Measurements from ENCODE around the gene ARL6IP4. TPM values are rescaled to one million over a fixed set of nuclear protein-coding genes. Genes with fewer than 3 reads are reported as not detected.

ARL6IP4 gene
- total RNA-seq, 2 experiments from 2014 or later, result 140 to 142 TPM

- TF ChIP-seq, protein P1, sequence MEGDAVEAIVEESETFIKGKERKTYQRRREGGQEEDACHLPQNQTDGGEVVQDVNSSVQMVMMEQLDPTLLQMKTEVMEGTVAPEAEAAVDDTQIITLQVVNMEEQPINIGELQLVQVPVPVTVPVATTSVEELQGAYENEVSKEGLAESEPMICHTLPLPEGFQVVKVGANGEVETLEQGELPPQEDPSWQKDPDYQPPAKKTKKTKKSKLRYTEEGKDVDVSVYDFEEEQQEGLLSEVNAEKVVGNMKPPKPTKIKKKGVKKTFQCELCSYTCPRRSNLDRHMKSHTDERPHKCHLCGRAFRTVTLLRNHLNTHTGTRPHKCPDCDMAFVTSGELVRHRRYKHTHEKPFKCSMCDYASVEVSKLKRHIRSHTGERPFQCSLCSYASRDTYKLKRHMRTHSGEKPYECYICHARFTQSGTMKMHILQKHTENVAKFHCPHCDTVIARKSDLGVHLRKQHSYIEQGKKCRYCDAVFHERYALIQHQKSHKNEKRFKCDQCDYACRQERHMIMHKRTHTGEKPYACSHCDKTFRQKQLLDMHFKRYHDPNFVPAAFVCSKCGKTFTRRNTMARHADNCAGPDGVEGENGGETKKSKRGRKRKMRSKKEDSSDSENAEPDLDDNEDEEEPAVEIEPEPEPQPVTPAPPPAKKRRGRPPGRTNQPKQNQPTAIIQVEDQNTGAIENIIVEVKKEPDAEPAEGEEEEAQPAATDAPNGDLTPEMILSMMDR (IDR thresholded peaks at IDR 0.05), result no peak
- ChIA-PET CTCF (no interaction called here), POLR2A (no interaction called here)
- H3K27me3 ChIP-seq (ENCODE audit: control insufficient read depth in 1 of 2, insufficient read depth in 2 of 2, low read length in 2 of 2), result no peaks in the 10 kb centered on the region
- ATAC-seq (ENCODE audit: poor library complexity) (no peak), DNase-seq (no peak)
- Mint-ChIP-seq H3K27me3 (no peaks in the 10 kb centered on the region), H3K4me1 (ENCODE audit: low read depth) (peaks cover 41% of the 10 kb centered on the region), H3K4me3 (no peak overlapping the region), H3K27ac (no peak overlapping the region), H3K9me3 (no peaks in the 10 kb centered on the region), H3K36me3 (ENCODE audit: low read depth) (peaks cover 55% of the 10 kb centered on the region)
- H3K4me3 ChIP-seq (ENCODE audit: low read length), result no peak overlapping the region
- no peak overlapping the region for H3K27ac ChIP-seq (ENCODE audit: low read depth in 1 of 2, low read length in 2 of 2)
- no peaks in the 10 kb centered on the region for H3K9me3 ChIP-seq (ENCODE audit: control insufficient read depth in 1 of 2, insufficient read depth in 1 of 2, low read length in 2 of 2)
- H3K36me3 ChIP-seq (ENCODE audit: insufficient read depth, low read length), result peaks cover 29% of the 10 kb centered on the region
- intact Hi-C loops (cut with DNase I, micrococcal nuclease), result no loop called here
- peaks cover 25% of the 10 kb centered on the region for H3K4me1 ChIP-seq (ENCODE audit: insufficient read depth, low read length)
These were observed 49.1 kb downstream of the ARL6IP4 start for GRCh38 chr12:123029550-123029949.

- no peaks in the 10 kb centered on the region for H3K9me3 ChIP-seq (ENCODE audit: control insufficient read depth in 1 of 2, insufficient read depth in 1 of 2, low read length in 2 of 2)
- TF ChIP-seq, protein P1 (IDR thresholded peaks at IDR 0.05), result no peak
- intact Hi-C loops (cut with DNase I, micrococcal nuclease), result no loop called here
- H3K4me1 Mint-ChIP-seq (ENCODE audit: low read depth), result peaks cover 38% of the 10 kb centered on the region
- no peak for ATAC-seq (ENCODE audit: poor library complexity)
- no peak for DNase-seq
- peaks cover 54% of the 10 kb centered on the region for H3K36me3 Mint-ChIP-seq (ENCODE audit: low read depth)
- H3K27ac ChIP-seq (ENCODE audit: low read depth in 1 of 2, low read length in 2 of 2), result no peak overlapping the region
- H3K4me1 ChIP-seq (ENCODE audit: insufficient read depth, low read length), result peaks cover 21% of the 10 kb centered on the region
- H3K9me3 Mint-ChIP-seq, result no peaks in the 10 kb centered on the region
- no peaks in the 10 kb centered on the region for H3K27me3 ChIP-seq (ENCODE audit: control insufficient read depth in 1 of 2, insufficient read depth in 2 of 2, low read length in 2 of 2)
- H3K36me3 ChIP-seq (ENCODE audit: insufficient read depth, low read length), result peaks cover 29% of the 10 kb centered on the region
- ChIA-PET CTCF (interaction anchor here (0.6 kb wide), 1 partner anchor 238 kb away, joined by 3 read pairs; no protein-coding TSS in a partner anchor), POLR2A (no interaction called here)
- H3K4me3 ChIP-seq (ENCODE audit: low read length), result no peak overlapping the region
- no peak overlapping the region for H3K4me3 Mint-ChIP-seq
- H3K27me3 Mint-ChIP-seq, result no peaks in the 10 kb centered on the region
- no peak overlapping the region for H3K27ac Mint-ChIP-seq
These were observed 50.2 kb downstream of the ARL6IP4 start for GRCh38 chr12:123030686-123031085.

- ATAC-seq (ENCODE audit: poor library complexity) (no peak), DNase-seq (no peak)
- H3K4me3 ChIP-seq (ENCODE audit: low read length), result no peak overlapping the region
- no peaks in the 10 kb centered on the region for H3K9me3 ChIP-seq (ENCODE audit: control insufficient read depth in 1 of 2, insufficient read depth in 1 of 2, low read length in 2 of 2)
- H3K36me3 ChIP-seq (ENCODE audit: insufficient read depth, low read length), result peaks cover 29% of the 10 kb centered on the region
- Mint-ChIP-seq H3K27me3 (no peaks in the 10 kb centered on the region), H3K4me3 (no peak overlapping the region), H3K9me3 (no peaks in the 10 kb centered on the region), H3K27ac (no peak overlapping the region), H3K36me3 (ENCODE audit: low read depth) (peaks cover 52% of the 10 kb centered on the region), H3K4me1 (ENCODE audit: low read depth) (peaks cover 41% of the 10 kb centered on the region)
- H3K4me1 ChIP-seq (ENCODE audit: insufficient read depth, low read length), result peaks cover 21% of the 10 kb centered on the region
- intact Hi-C loops (cut with DNase I, micrococcal nuclease), result no loop called here
- POLR2A ChIA-PET, result interaction anchor here (2.5 kb wide), 1 partner anchor 12 kb away, joined by 10 read pairs; no protein-coding TSS in a partner anchor
- TF ChIP-seq, protein P1 (IDR thresholded peaks at IDR 0.05), result no peak
- CTCF ChIA-PET, result no interaction called here
- H3K27me3 ChIP-seq (ENCODE audit: control insufficient read depth in 1 of 2, insufficient read depth in 2 of 2, low read length in 2 of 2), result no peaks in the 10 kb centered on the region
- H3K27ac ChIP-seq (ENCODE audit: low read depth in 1 of 2, low read length in 2 of 2), result no peak overlapping the region
These were observed 50.8 kb downstream of the ARL6IP4 start for GRCh38 chr12:123031171-123031845.

Small RNA genes lying within 50 kb of the gene (microRNA-seq; reads per million reads assigned to microRNA genes)
- not detected for gene MIR4304 (ENCODE audit: borderline microRNAs expressed, borderline replicate concordance)

Other genes with a start within 250 kb of the ARL6IP4 start
- gene HCAR1, start 249.8 kb upstream of the ARL6IP4 start, total RNA-seq, result under 1 TPM in 1 of 2 experiments, not detected in 1; 0.05 TPM
- 10 to 100 TPM; 29.9 to 31.1 TPM for gene DENR, start 227.9 kb upstream of the ARL6IP4 start, total RNA-seq
- 1 to 10 TPM; 1.0 to 1.4 TPM for gene CCDC62, start 206.1 kb upstream of the ARL6IP4 start, total RNA-seq
- gene HIP1R, start 145.2 kb upstream of the ARL6IP4 start, total RNA-seq, result 100 to 1,000 TPM; 184 to 185 TPM
- 100 to 1,000 TPM in 1 of 2 experiments, 10 to 100 TPM in 1; 97.7 to 104 TPM for gene VPS37B, start 84.6 kb upstream of the ARL6IP4 start, total RNA-seq
- 1 to 10 TPM; 5.4 to 6.2 TPM for gene ABCB9, start 14.2 kb upstream of the ARL6IP4 start, total RNA-seq
- 10 to 100 TPM; 12.0 to 14.9 TPM for gene OGFOD2, start 5.4 kb upstream of the ARL6IP4 start, total RNA-seq
- 10 to 100 TPM; 37.3 to 38.3 TPM for gene PITPNM2, start 170.4 kb downstream of the ARL6IP4 start, total RNA-seq